GM08714 (cell line): ENCODE results near the gene SPDYE6.
"Not testable (repeated sequence)": the region's sequence is repeated elsewhere in the genome, so short reads cannot be mapped to it uniquely, and the experiment has no call there.

ENCODE experiments used
- H3K4me3 ChIP-seq: fragments of 200-500 bp; sonication (Bioruptor generic); 2 replicates; pipeline ENCODE4 v1.5.1; 2014; ENCODE audit warnings: mild to moderate bottlenecking, low read length, inconsistent platforms
- ZNF274 ChIP-seq: IDR thresholded peaks from 2 replicates; pipeline ENCODE4 v1.6.1; 2012; ENCODE audit warnings: mild to moderate bottlenecking, low read depth, low read length

Gene SPDYE6, protein sequence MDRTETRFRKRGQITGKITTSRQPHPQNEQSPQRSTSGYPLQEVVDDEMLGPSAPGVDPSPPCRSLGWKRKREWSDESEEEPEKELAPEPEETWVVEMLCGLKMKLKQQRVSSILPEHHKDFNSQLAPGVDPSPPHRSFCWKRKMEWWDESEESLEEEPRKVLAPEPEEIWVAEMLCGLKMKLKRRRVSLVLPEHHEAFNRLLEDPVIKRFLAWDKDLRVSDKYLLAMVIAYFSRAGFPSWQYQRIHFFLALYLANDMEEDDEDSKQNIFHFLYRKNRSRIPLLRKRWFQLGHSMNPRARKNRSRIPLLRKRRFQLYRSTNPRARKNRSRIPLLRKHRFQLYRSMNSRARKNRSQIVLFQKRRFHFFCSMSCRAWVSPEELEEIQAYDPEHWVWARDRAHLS

DNA sequence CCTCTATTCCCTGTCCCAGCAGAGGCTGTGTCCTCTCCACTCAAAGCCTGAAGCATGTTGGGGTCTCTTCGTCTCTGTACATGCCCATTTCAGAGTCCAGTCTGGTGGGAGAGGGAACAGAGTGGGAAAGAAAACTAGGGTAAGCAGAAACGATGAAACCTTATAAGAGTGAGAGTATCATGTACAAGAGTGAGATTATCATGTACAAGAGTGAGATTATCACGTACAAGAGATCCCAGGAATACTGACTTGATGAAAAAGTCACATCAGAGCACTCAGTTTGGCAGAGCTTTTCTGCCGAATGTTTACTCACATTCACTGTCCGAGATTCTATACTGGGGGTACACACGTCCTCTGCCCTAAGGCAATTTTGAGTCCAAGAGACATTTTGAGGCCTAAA is at the start of gene SPDYE6:
SPDYE6 (minus strand) TSS at position 101 of the 400 bp plus-strand sequence. CDS start 421 bp downstream, outside the sequence.
- H3K4me3 ChIP-seq: not testable (repeated sequence)

GRCh38 chr7:102404862-102405188 is 48.6 kb upstream of the SPDYE6 start:
- H3K4me3 ChIP-seq: not testable (repeated sequence)

GRCh38 chr7:102404005-102404861 is 48.0 kb upstream of the SPDYE6 start:
- H3K4me3 ChIP-seq: no peak overlapping the region
- no peak for TF ChIP-seq ZNF274

- no peak overlapping the region for H3K4me3 ChIP-seq
- TF ChIP-seq ZNF274: no peak
These were observed 47.3 kb upstream of the SPDYE6 start for GRCh38 chr7:102403563-102403962.

GRCh38 chr7:102400360-102400759 is 44.1 kb upstream of the SPDYE6 start:
- H3K4me3 ChIP-seq: no peak overlapping the region
- TF ChIP-seq ZNF274: no peak

GRCh38 chr7:102398543-102398942 is 42.3 kb upstream of the SPDYE6 start:
- no peak overlapping the region for H3K4me3 ChIP-seq
- TF ChIP-seq ZNF274: no peak

GRCh38 chr7:102396710-102397019 is 40.4 kb upstream of the SPDYE6 start:
- TF ChIP-seq ZNF274: no peak
- H3K4me3 ChIP-seq: peak overlapping the region; percentile 87

- no peak for TF ChIP-seq ZNF274
- peak within 1 kb of the TSS; percentile 87 for H3K4me3 ChIP-seq
These were observed 39.8 kb upstream of the SPDYE6 start, which contains the start of gene PRKRIP1 for GRCh38 chr7:102395873-102396709. Gene PRKRIP1, plus strand, starts transcription at chr7:102396363. Its CDS starts 49 bp downstream, at chr7:102396412.

DNA sequence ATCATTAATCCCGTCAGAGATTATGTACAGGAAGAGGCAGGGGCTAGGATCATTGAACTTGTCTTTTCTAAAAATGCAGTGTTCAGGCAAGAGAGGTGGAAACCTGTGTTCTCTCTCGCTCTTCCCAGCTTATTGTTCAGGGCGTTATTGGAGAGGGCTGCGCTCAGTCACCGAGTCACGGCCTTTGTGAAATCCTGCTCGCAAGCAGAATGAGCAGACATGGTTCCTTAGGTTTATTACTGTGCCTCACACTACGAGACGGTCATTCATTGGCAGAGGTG is 39.3 kb upstream of the SPDYE6 start:
- H3K4me3 ChIP-seq: peak overlapping the region; percentile 31; the same call in 1 of the 2 replicates
- no peak for TF ChIP-seq ZNF274

DNA sequence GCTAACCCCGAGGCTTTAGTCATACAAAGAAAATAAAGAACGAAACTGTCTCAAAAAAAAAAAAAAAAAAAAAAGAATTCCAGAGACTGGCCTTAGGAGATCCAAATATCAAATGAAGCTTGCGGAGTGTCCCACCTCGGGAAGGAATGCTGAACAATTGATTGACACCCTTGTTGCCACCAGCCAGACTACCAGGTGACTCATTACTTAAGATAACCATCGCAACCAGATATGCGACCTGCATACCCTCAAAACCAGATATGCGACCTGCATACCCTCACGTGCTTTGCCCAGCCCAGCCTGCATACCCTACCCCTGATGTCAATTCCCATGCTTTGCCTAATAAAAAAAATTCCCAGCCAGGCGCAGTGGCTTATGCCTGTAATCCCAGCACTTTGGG is 37.2 kb upstream of the SPDYE6 start:
- H3K4me3 ChIP-seq: no peak overlapping the region
- TF ChIP-seq ZNF274: no peak

DNA sequence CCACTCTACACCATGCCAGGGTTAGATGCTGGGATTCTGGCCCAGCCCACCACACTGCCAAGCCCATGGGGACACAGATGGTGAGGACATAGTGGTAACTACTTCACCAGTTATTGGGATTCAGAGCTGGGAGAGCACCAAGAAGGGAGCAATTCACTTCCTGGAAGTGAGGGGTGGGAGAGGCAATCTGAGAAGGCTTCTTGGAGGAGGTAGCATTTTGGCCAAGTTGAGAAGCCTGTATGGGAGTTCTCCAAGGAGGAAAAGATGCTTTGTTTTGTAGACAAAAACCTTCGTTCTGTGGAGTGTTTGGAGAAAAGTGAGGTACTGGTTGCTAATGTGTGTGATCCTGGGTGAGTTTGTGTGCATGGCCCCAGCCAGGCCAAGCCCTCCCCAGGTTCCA is 36.1 kb upstream of the SPDYE6 start:
- no peak for TF ChIP-seq ZNF274
- H3K4me3 ChIP-seq: no peak overlapping the region

DNA sequence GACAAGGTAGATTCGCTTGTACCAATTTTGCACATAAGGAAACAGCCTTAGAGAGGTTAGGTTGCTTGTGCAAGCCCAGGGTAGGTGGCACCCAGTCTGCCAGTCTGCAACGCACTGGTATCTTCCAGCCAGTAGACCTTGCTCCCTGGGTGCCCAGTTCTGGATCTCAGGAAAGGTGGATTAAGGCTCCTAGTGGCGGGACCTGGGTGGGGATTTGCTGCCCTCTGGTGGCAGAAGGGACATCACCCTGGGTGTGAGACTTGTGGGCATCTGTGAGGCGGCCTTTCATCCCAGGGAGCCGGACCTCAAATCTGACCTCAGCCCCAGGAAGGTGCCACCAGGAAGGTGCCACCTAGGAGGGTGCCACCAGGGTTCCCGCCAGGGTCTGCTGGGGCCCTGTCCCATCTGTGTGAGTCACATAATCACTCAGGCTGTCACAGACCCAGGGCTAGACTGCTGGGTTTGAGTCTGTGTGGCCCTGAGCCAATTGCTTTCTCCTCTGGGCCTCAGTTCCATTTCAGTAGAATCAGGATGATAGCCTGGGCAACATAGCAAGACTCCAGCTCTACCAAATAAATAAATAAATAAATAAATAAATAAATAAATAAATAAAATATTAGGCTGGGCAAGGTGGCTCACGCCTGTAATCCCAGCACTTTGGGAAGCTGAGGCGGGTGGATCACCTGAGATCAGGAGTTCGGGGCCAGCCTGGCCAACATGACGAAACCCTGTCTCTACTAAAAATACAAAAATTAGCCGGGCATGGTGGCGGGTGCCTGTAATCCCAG is 34.6 kb upstream of the SPDYE6 start:
- TF ChIP-seq ZNF274: no peak
- no peak overlapping the region for H3K4me3 ChIP-seq

DNA sequence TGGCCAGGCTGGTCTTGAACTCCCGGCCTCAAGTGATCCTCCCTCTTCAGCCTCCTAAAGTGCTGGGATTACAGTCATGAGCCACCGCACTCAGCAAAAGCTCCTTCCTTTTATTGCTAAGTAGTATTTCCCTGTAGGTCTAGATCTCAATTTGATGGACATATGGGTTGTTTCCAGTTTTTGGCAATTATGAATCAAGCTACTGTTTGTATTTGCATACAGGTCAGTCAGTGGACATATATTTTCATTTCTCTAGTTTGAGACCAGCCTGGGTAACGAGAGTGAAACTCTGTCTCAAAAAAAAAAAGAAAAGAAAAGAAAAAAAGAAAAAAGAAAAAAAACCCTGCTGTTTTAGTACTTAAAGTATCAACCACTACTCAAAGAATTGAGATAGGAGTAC is 33.6 kb upstream of the SPDYE6 start:
- TF ChIP-seq ZNF274: no peak
- H3K4me3 ChIP-seq: no peak overlapping the region

DNA sequence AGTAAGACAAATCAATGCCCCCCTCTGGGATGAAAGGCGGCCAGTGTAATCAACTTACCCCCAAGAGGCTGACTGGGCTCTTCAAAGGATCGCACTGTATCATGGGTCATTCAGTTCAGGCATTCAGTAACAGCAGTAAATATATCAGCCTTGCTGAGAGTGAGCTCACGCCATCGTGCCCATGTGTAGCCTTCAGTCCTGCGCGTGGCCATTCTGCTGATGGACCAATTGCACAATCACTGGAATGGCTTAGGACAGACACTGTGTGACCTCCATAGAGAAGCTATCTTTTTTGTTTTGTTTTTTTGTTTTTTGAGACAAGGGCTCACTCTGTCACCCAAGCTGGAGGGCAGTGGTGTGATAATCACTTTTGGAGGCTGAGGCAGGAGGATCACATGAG is 30.8 kb upstream of the SPDYE6 start:
- H3K4me3 ChIP-seq: no peak overlapping the region
- TF ChIP-seq ZNF274: no peak

DNA sequence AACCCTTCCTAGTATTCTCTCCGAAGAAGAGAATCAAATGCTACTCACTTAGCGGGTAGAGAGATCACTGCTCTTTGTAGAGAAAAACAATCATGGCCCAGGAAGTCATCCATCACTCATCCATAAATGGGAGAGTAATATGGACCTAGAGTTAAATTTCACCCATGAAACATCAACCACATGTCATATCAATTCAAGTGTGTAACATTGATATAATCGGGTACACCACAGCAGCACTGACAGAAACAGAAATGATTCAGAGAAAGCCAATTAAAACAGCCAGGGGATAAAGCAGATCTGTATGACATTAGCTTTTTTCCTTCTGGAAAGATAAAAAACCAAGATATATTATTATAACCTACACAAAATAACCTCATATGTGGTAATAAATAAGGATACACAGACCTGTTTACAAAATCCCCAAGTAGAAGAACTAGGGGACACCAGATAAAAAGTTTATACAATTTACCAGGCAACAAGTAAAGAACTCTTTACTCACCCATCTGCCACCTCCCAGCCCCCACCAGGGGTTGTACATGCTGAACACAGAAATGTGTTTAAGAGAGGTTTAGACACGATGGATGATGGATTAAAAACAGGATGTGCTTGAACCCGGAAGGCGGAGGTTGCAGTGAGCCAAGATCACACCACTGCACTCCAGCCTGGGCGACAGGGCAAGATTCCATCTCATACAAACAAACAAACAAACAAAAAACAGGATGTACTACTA is 25.6 kb upstream of the SPDYE6 start:
- not testable (repeated sequence) for H3K4me3 ChIP-seq

DNA sequence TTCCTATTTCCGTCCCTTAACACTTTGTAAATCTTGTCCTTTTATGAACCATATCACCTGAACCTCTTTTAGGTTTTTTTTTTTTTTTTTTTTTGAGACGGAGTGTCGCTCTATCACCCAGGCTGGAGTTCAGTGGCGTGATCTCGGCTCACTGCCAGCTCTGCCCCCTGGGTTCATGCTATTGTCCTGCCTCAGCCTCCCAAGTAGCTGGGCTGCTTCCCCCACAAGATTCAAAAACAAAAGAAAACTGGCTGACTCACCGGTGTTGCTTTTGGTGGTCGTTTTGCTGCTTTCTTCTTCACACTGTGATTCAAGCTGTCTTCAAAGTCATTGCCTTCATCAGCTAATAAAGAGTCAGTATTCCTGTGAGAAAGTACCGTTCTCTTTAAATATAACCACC is 24.6 kb upstream of the SPDYE6 start:
- H3K4me3 ChIP-seq: not testable (repeated sequence)
